D721Med (cell line): ENCODE results near the gene SLC44A5.
"Not testable (repeated sequence)": the region's sequence is repeated elsewhere in the genome, so short reads cannot be mapped to it uniquely, and the experiment has no call there.

ENCODE experiments used
- DNase-seq: peaks from one replicate; pipeline ENCODE4 v3.0.0; 2011; ENCODE audit warnings: low spot score; ENCODE audit not compliant: insufficient read length
- FAIRE-seq: peaks from 2 replicates; lab custom pipeline; 2011; peaks lifted over from hg19 to GRCh38; lab: Jason Lieb, UNC
- CTCF ChIP-seq: IDR thresholded peaks from 2 replicates; pipeline ENCODE4 v1.5.1; 2012; ENCODE audit warnings: mild to moderate bottlenecking, control low read depth; ENCODE audit not compliant: insufficient read depth; ENCODE audit errors: missing control alignments

The SLC44A5 gene

GRCh38 chr1:75198761-75199160, 412.2 kb downstream of the SLC44A5 start:
- peak; percentile 29 for FAIRE-seq
- TF ChIP-seq CTCF, result no peak
- no peak for DNase-seq

DNA sequence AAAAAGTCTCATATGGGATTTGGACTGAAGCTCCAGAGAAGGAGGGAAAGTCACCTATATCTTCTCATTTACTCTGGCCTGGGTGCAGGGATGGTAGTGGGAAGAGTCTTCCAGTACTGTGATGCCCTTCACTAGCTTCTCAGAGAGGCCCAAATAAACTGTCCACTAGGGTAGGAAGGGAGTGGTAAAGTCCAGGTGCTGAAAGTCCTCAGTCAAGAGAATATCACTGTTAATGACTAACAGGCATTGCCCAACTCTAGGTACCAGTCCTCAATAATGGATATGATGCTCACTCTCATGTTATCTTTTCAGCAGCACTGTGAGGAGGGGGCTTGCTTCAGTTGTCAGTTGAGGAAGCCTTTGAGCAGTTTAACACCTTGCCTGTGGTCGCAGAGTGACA, 412.8 kb downstream of the SLC44A5 start:
- TF ChIP-seq CTCF, result no peak
- no peak for DNase-seq
- FAIRE-seq, result no peak

GRCh38 chr1:75188892-75189291, 422.0 kb downstream of the SLC44A5 start:
- FAIRE-seq (no peak), DNase-seq (no peak)
- TF ChIP-seq CTCF, result no peak

DNA sequence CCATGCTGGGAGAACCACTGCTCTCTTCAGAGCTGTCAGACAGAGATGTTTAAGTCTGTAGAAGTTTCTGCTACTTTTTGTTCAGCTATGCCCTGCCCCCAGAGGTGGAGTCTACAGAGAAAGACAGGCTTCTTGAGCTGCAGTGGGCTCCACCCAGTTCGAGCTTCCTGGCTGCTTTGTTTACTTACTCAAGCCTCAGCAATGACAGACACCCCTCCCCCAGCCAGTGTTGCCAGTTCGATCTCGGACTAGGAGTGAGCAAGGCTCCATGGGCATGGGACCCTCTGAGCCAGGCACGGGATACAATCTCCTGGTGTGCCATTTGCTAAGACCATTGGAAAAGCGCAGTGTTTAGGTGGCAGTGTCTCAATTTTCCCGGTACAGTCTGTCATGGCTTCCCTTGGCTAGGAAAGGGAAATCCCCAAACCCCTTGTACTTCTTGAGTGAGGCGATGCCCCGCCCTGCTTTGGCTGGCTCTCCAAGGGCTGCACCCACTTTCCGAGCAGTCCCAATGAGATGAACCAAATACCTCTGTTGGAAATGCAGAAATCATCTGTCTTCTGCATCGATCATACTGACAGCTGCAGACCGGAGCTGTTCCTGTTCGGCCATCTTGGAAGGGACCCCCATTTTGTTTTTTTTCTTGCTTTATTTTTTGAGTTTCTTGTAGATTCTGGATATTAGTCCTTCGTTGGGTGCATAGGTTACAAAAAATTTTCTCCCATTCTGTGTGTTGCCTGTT, 429.5 kb downstream of the SLC44A5 start:
- FAIRE-seq, DNase-seq: not testable (repeated sequence)

GRCh38 chr1:75174031-75174760, 436.7 kb downstream of the SLC44A5 start:
- DNase-seq (no peak), FAIRE-seq (no peak)
- TF ChIP-seq CTCF, result no peak

DNA sequence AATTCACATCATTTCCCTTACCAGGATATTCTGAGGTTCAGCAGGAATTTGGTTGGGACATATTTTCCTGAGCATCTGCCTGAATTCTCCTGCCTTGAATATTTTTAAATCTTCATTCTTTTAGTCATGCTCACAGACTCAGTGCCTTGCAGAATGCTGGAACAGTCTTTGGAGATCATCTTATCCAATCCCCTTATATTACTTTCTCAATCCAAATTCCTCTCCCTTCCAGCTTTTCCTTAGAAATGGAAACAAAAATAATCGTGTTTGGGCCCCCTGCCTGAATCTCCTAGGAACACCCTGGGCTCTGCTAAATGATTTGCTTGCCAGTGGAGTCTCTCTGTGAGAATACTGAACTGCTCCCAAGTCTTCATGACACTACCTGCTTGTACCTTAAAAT, 438.4 kb downstream of the SLC44A5 start:
- no peak for FAIRE-seq
- TF ChIP-seq CTCF, result no peak
- no peak for DNase-seq

DNA sequence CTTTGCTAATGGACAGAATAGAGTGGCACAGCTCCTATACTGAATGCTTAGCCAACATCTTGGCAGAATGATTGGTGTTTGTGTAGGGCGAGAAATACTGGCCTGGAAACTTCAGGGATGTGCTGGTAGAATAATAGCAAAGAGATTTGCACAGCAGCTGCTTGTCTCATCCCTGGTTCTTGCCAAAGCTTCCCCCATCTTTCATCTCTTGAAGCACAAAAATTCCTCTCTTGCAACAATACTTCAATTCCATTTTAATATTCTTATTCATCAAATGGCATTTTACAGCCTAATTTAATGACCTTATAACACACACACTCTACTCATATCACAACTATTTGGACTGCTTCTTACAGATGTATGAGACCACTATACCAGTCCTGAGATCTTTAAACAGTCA, 439.0 kb downstream of the SLC44A5 start:
- no peak for FAIRE-seq
- DNase-seq, result no peak
- no peak for TF ChIP-seq CTCF
